GM21447 (cell line): ENCODE measurements around the gene POLR2C.

ENCODE experiments used
- ATAC-seq: cut with Tn5 transposase; IDR thresholded peaks from one replicate; pipeline ENCODE4 v1.9.1; 2021; ENCODE audit not compliant: unreplicated experiment

Gene POLR2C

DNA sequence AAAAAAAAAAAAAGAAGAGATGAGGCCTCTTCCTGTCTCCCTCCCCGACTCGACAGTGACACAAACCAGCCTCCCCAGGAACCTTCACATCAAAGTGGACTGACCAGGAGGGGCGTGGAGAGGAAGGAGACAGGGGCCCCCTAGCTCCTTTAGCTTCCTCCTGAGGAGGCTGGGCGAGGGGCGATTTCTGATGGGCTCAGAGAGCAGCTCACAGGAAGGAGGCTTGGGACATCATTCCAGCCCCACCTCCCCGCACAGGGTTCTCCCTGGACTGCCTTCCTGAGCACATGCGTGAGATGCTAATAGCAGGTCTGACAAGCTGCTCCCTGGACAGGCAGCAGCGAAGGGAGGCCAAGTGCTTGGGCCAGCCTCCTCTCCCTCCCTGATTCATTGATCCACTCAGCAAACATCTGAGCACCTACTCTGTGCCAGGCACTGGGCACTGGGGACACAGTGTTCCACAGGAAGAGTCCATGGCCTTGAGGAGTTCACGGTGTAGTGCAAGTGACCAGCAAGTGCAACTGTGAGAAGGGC, 38.2 kb downstream of the POLR2C start:
- ATAC-seq, result no peak

GRCh38 chr16:57501492-57501891, 39.0 kb downstream of the POLR2C start:
- no peak for ATAC-seq

DNA sequence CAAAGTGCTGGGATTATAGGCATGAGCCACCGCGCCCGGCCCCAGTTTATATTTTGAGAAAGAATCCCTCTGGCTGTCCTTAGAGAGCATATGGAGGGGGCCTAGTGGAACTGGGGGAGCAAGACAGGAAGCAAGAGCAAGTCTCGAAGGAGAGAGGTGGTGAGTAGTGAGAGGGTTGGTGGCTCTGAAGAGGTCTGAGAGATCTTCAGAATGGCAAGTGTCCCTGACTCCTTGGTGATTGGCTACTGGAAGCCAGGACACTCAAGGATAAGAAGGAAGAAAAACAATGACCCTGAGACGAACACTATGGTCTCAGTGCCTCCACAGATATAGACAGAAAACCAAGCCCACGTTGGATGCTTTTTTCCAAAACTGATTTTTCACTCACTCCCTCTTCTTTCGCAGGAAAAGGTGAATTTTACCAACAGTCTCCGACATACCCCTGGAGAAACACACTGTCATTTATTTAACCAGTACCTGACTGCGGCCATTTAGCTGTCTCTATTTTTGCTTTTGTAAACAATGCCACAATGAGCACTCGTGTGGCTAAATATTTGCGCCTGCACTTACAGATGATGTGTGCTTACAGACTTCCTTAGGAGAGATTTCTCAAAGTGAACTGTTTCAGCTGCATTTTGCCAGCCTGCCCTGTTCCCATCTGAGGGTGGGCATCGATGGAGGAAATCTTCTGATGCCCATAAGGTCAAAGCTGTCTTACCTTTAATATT, 39.7 kb downstream of the POLR2C start:
- no peak for ATAC-seq

DNA sequence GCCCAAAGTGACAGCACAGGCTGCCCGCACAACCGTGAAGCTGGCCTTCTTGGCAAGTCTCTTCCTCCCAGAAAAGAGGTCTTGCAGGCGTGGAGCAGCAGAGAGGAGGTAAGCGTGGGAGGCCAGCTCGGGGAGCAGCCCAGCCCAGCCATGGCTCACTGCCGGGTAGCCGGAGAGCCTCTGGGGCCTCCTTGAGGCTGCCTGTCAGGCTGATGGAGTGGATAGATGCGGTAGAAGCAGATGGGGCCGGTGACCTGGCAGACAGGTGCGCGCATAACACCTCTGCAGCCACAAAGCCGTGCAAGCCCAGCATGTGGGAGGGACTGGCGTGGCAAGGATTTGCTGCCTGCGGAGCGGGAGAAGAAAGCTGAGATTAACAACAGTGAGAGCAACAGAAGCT, 40.9 kb downstream of the POLR2C start:
- no peak for ATAC-seq

DNA sequence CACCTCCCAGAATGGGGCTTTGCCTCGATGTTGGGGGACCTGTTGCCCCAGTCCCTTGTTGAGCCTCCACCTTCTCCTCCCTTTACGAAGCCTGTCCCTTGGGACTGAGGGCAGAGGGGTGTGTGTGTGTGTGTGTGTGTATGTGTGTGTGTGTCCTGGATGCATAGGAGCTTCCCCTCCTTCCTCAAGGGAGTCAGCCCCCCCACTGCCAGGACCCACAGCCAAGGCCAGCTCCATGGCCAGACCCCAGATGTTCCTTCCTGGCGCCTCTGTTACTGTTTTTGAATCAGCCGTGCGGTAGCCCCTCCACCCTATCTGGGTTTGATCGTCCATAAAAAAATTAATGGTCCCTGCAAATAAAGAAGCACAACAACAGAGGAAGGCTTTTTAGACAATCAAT, 41.5 kb downstream of the POLR2C start:
- no peak for ATAC-seq

DNA sequence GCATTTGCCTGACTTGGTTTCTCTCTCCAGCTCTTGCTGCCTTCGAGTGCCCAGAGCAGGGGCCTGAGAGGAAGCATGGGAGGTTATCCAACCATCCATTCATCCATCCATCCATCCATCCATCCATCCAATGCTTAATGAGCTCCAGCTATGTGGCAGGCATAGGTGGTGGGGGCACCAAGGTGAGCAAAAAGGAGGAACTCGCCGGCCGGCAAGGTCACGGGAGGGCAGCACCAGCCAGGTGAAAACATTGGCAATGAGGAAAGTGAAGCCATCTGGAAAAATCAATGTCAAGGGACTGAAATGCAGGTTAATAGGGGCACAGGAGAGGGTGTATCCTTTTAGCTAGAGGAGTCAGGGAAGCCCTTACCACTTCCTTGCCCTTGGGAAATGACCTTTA, 42.0 kb downstream of the POLR2C start:
- no peak for ATAC-seq

DNA sequence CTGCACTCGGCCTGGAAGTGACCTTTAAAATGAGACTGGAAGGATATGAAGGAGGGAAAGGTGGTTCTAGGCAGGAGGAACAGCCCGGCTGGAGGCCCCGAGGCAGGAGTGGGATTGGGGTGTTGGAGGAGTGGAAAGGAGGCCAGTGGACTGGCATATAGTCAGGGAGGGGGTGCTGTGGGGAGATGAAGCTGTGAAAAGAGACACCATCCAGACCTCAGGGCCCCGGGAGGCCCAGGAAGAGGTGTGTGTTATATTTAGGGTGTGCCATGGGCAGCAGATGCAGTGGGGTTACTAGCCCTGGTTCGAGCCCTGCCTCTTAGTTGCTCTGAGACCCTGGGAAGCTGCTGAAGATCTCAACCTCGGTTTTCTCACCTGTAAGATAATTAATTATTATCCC, 42.7 kb downstream of the POLR2C start:
- no peak for ATAC-seq

- ATAC-seq, result no peak
Observed at GRCh38 chr16:57507136-57508034, 44.9 kb downstream of the POLR2C start.

GRCh38 chr16:57508035-57508425, 45.6 kb downstream of the POLR2C start:
- ATAC-seq, result no peak

GRCh38 chr16:57509231-57509923, 46.9 kb downstream of the POLR2C start:
- ATAC-seq, result no peak

- ATAC-seq, result no peak
Observed at GRCh38 chr16:57510016-57510871, 47.8 kb downstream of the POLR2C start.

DNA sequence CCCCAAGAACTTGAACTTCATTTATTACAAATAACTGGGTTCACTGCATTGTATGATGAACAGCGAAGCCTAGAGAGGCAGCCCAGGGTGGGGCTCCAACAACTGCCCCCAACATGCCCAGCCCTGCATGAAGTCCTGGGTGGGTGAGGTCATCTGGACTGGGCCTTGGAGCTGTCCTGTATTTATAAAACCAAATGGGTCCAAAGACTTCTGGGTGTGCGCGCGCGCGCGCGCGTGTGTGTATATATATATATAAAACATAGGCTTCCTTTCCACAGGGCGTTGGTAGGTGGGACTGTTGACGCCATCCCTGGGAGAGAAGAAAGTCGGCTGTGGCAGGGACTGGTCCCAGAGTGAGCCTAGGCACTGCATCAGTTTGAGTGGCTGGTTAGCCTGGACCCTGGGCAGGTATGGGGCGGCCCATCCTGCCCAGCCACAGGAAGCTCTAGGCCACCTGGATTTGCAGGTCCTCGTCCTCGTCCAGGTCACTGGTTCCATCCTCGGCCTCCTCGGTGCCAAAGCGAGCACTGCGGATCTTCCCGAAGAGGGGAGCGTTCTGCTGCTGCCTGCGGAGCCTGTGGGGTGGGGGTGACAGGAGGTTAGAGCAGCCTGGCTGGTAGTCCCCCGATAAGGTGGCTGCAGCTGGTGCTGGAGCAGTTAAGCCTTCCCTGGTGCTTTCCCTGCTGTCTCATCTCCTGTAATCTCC, 50.0 kb downstream of the POLR2C start:
- ATAC-seq, result no peak

GRCh38 chr16:57513371-57514102, 51.1 kb downstream of the POLR2C start:
- no peak for ATAC-seq

DNA sequence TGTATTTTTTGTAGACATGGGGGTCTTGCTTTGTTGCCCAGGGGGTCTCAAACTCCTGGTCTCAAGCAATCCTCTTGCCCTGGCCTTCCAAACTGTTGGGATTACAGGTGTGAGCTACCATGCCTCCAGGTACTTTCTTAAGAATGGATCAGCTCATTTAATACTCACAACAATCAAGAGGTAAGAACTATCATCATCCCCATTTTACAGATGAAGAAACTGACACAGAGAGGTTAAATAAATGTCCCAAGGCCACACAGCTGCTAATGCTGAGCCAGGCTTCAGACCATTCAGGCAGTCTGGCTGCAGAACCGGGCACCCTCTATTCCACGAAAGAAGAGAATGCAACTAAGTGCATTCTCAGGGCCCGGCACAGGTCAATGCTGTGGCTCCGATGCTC, 51.9 kb downstream of the POLR2C start:
- no peak for ATAC-seq

DNA sequence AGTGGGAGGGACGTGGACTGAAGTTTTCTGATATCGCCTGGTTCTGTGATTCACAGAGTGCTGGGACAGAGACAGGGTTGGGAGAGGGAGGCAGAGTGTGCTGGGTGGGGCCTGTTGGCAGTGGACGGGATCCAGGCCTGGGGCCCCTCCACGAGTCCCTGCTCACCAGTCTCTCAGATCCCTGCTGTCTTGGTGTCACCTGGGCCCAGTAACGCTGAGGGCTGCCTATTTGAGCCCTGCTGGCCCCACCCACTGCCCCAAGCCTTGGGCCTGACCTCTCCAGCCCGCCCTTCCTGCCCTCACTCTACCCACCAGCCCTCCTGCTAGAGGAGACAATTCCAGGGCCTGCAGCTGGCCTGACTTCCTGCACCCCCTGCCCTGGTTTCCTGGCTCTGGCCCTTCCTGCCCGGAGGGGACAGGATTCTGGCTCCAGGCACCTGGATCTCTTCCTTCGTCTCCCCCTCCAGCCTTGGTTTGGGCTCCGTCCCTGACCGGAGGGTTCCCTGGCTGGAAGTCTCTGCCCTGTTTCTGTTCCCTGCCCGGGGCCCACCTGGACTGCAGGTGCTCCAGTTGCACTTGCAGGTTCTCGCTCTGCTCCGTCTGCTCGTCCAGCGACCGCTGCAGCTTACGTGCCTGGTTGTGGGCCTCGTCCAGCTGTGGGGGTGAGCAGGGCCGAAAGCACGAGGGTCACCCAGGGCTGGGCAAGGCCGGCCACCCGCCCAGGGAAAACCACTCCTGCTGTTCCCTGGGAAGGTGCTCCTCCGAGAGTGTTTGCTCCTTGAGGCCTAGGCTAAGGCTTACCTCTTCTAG, 52.5 kb downstream of the POLR2C start:
- ATAC-seq, result no peak

DNA sequence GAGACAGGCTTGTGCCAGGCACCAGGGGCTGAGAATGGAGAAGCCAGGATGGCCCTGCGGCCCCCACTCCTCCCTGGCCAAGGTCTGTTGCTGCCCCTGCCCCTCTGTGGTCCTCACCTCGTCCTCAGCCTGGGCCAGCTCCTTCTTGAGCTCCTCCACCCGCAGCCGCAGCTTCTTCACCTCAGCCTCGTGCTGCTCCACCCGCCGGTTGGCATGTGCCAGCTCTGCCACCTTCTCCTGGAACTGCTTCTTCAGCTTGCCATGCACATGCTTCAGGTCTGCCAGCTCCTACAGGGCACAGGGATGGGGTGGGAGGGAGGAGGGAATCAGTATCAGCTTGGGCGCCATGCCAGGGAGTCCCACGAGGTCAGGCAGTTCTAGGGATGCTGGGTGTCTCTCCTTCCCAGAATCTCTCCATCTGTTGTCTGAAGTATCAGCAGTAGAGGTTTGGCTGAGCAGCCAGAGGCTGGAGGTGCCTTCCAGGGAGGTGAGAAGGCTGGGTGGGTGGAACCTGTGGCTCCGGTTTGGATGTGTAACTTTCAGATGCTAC, 53.8 kb downstream of the POLR2C start:
- no peak for ATAC-seq

DNA sequence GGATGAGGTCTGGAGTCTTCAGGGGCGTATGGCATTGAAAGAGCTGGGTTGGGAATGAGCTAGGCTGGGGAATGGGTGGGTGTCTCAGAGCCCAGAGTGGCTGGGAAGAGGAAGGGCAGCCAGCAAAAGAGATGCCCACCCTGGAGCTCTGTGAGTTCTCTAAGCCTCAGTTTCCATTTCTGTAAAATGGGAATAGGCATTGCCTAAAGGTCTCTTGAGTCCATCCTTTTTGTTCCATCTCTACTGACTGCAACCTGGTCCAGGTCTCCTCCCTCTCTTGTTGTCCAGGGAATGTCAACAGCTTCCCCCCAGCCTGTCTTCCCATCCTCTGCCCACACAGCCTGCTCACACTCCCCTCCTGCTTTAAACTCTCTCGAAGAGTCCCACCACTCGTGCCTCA, 54.3 kb downstream of the POLR2C start:
- no peak for ATAC-seq
